DOHH2 (cell line): Measurements from ENCODE around the gene PCAT6.

Experiments used
- H3F3A ChIP-seq: fragments of 200-600 bp; sonication (generic), shearing (Covaris generic); 2 replicates; pipeline ENCODE4 v1.6.0; 2016; ENCODE audit warnings: antibody characterized with exemption, mild to moderate bottlenecking; ENCODE audit not compliant: control insufficient read depth, insufficient read depth
- H3K27ac ChIP-seq: fragments of 200-600 bp; sonication (generic); 2 replicates; pipeline ENCODE4 v1.5.1; 2014; ENCODE audit warnings: low read depth, mild to moderate bottlenecking, low read length, moderate library complexity
- H3K27me3 ChIP-seq: fragments of 200-600 bp; sonication (generic); 2 replicates; pipeline ENCODE4 v1.6.1; 2014; ENCODE audit warnings: mild to moderate bottlenecking, low read length, mixed read lengths; ENCODE audit not compliant: control insufficient read depth
- H3K36me3 ChIP-seq: fragments of 200-600 bp; sonication (generic); 2 replicates; pipeline ENCODE4 v1.6.1; 2014; ENCODE audit warnings: mild to moderate bottlenecking, low read length, moderate library complexity, mixed read lengths; ENCODE audit not compliant: control insufficient read depth
- H3K4me1 ChIP-seq: fragments of 200-600 bp; sonication (generic); 2 replicates; pipeline ENCODE4 v1.6.1; 2014; ENCODE audit warnings: mild to moderate bottlenecking, low read length, mixed read lengths; ENCODE audit not compliant: control insufficient read depth
- H3K4me2 ChIP-seq: fragments of 200-600 bp; sonication (generic); 2 replicates; pipeline ENCODE4 v1.6.0; 2014; ENCODE audit warnings: mild to moderate bottlenecking, low read length, moderate library complexity
- H3K4me3 ChIP-seq: fragments of 200-600 bp; sonication (generic); 2 replicates; pipeline ENCODE4 v1.5.1; 2014; ENCODE audit warnings: mild to moderate bottlenecking, low read length, mixed read lengths
- H3K79me2 ChIP-seq: fragments of 200-600 bp; sonication (generic); 2 replicates; pipeline ENCODE4 v1.6.1; 2014; ENCODE audit warnings: mild to moderate bottlenecking, low read length, mixed read lengths; ENCODE audit not compliant: control insufficient read depth
- H3K9me2 ChIP-seq: fragments of 200-600 bp; sonication (generic); replicated peaks from 2 replicates; pipeline ENCODE4 v1.6.1; 2014; ENCODE audit warnings: mild to moderate bottlenecking, low read length, mixed read lengths; ENCODE audit not compliant: control insufficient read depth
- H3K9me3 ChIP-seq: fragments of 200-600 bp; sonication (generic); 2 replicates; pipeline ENCODE4 v1.6.1; 2014; ENCODE audit warnings: antibody characterized with exemption, low read length, mixed read lengths; ENCODE audit not compliant: control insufficient read depth, insufficient read depth
- H4K20me1 ChIP-seq: fragments of 200-600 bp; sonication (generic); 2 replicates; pipeline ENCODE4 v1.6.0; 2014; ENCODE audit warnings: low read depth, mild to moderate bottlenecking, antibody characterized with exemption, low read length, moderate library complexity; ENCODE audit not compliant: control insufficient read depth, insufficient read depth
- CTCF ChIP-seq: fragments of 200-600 bp; sonication (generic); IDR thresholded peaks from one replicate; pipeline ENCODE4 v1.5.1; 2014; ENCODE audit warnings: antibody characterized with exemption, mild to moderate bottlenecking, low read depth, low read length; ENCODE audit not compliant: poor library complexity, severe bottlenecking
- EZH2phosphoT487 ChIP-seq: fragments of 200-600 bp; sonication (generic); IDR thresholded peaks from 2 replicates; pipeline ENCODE4 v1.6.1; 2017; ENCODE audit warnings: borderline replicate concordance, mild to moderate bottlenecking, antibody characterized with exemption, low read length, moderate library complexity, mixed read lengths

The PCAT6 gene

GRCh38 chr1:202836623-202837403 is 26.1 kb downstream of the PCAT6 start:
- Histone ChIP-seq H3K27ac (no peak overlapping the region), H3K27me3 (peaks cover 33% of the 10 kb centered on the region), H3K36me3 (no peaks in the 10 kb centered on the region), H3K79me2 (no peaks in the 10 kb centered on the region), H4K20me1 (no peaks in the 10 kb centered on the region), H3K4me3 (no peak overlapping the region), H3F3A (no peaks in the 10 kb centered on the region), H3K4me1 (no peaks in the 10 kb centered on the region), H3K9me3 (no peaks in the 10 kb centered on the region), H3K4me2 (no peak overlapping the region), H3K9me2 (no peaks in the 10 kb centered on the region)
- no peak for TF ChIP-seq CTCF
- TF ChIP-seq EZH2phosphoT487 = no peak

- H3K9me3 ChIP-seq = no peaks in the 10 kb centered on the region
- H3K4me1 ChIP-seq = no peaks in the 10 kb centered on the region
- TF ChIP-seq EZH2phosphoT487 (no peak), CTCF (no peak)
- H3F3A ChIP-seq = no peaks in the 10 kb centered on the region
- H3K27me3 ChIP-seq = peaks cover 33% of the 10 kb centered on the region
- H3K27ac ChIP-seq = no peak overlapping the region
- no peak overlapping the region for H3K4me3 ChIP-seq
- no peaks in the 10 kb centered on the region for H4K20me1 ChIP-seq
- no peaks in the 10 kb centered on the region for H3K36me3 ChIP-seq
- no peaks in the 10 kb centered on the region for H3K9me2 ChIP-seq
- H3K4me2 ChIP-seq = no peak overlapping the region
- H3K79me2 ChIP-seq = no peaks in the 10 kb centered on the region
Measured at GRCh38 chr1:202837746-202838262, 27.1 kb downstream of the PCAT6 start.

- no peaks in the 10 kb centered on the region for H3K9me2 ChIP-seq
- no peaks in the 10 kb centered on the region for H3F3A ChIP-seq
Measured at GRCh38 chr1:202843081-202843480, 32.3 kb downstream of the PCAT6 start.

More at GRCh38 chr1:202843081-202843480, 32.3 kb downstream of the PCAT6 start:
- H3K4me3 ChIP-seq = no peak overlapping the region
- 0 out of 2 replicates have a peak, but pooled peaks cover 2% of the 10 kb centered on the region for H3K27me3 ChIP-seq
- H3K4me2 ChIP-seq = no peak overlapping the region
- H4K20me1 ChIP-seq = no peaks in the 10 kb centered on the region
- no peaks in the 10 kb centered on the region for H3K9me3 ChIP-seq
- no peak overlapping the region for H3K27ac ChIP-seq
- no peak for TF ChIP-seq CTCF
- TF ChIP-seq EZH2phosphoT487 = no peak
- peaks cover 5% of the 10 kb centered on the region for H3K4me1 ChIP-seq
- H3K36me3 ChIP-seq = no peaks in the 10 kb centered on the region
- no peaks in the 10 kb centered on the region for H3K79me2 ChIP-seq
